HepG2 (cell line): ENCODE measurements around the gene C1orf21. TPM values are rescaled to one million over a fixed set of nuclear protein-coding genes. Genes with fewer than 3 reads are reported as not detected.

Experiments
- ATAC-seq: fragments of 200-7000 bp; cut with Tn5 transposase; 3 replicates; pipeline ENCODE4 v1.9.1; 2020; ENCODE audit warnings: mild to moderate bottlenecking, moderate library complexity
- BruUV-seq: library from RNA; stranded (reverse); fragments of 400-500 nt; replicated peaks from 2 replicates; lab custom pipeline; 2021; lab: Mats Ljungman, UMichigan
- CTCF ChIA-PET: fragments of 300-600 bp; formaldehyde crosslinking; extraction: SDS; loops from one replicate; lab custom pipeline; 2021; ENCODE audit warnings: low total read pairs, inconsistent platforms, low intra/inter-chr PET ratio; lab: Yijun Ruan, JAX
- POLR2A ChIA-PET: fragments of 350-600 bp; sonication (Branson Sonifier 250); formaldehyde crosslinking; loops from one replicate; lab custom pipeline; 2020; ENCODE audit warnings: antibody characterized with exemption, inconsistent platforms; lab: Yijun Ruan, JAX
- DNase-seq: peaks from one replicate; pipeline ENCODE4 v3.0.0-alpha.2; 2015; ENCODE audit warnings: low spot score
- FAIRE-seq: peaks from 3 replicates; lab custom pipeline; 2011; peaks lifted over from hg19 to GRCh38; lab: Jason Lieb, UNC
- H2AFZ ChIP-seq: one replicate; pipeline ENCODE4 v1.6.1; 2011; ENCODE audit warnings: low read length, inconsistent platforms
- H3K27ac ChIP-seq: fragments of 300-600 bp; 3 replicates; pipeline ENCODE4 v1.8.0; 2011; ENCODE audit warnings: mixed run types, mild to moderate bottlenecking, mixed read lengths, low read length, inconsistent platforms; ENCODE audit not compliant: insufficient read depth; ENCODE audit errors: extremely low read length
- H3K27me3 ChIP-seq, 2 experiments: fragments of 200-600 bp in 1 of 2; 2 replicates in 1 of 2; 3 replicates in 1 of 2; pipeline versions ENCODE4 v1.6.0 to v1.8.0; 2011; ENCODE audit warnings: low read length in 2 of 2, mild to moderate bottlenecking in 2 of 2, moderate library complexity in 2 of 2, inconsistent platforms in 1 of 2; ENCODE audit not compliant: insufficient read depth in 2 of 2, control insufficient read depth in 1 of 2
- H3K36me3 ChIP-seq, 2 experiments: fragments of 200-600 bp in 1 of 2; replicated peaks in 1 of 2; 2 replicates in 1 of 2; 3 replicates in 1 of 2; pipeline versions ENCODE4 v1.5.1 to v1.8.0; 2011; ENCODE audit warnings: low read length in 2 of 2, inconsistent platforms in 1 of 2; ENCODE audit not compliant: insufficient read depth in 2 of 2, control insufficient read depth in 1 of 2
- H3K4me1 ChIP-seq: 2 replicates; pipeline ENCODE4 v1.5.1; 2012; ENCODE audit warnings: low read length, inconsistent platforms; ENCODE audit not compliant: insufficient read depth
- H3K4me2 ChIP-seq: 2 replicates; pipeline ENCODE4 v1.6.0; 2011; ENCODE audit warnings: low read depth, low read length, inconsistent platforms
- H3K4me3 ChIP-seq, 3 experiments: fragments of 200-600 bp in 1 of 3; sonication (generic), shearing (Covaris generic) in 1 of 3; replicated peaks in 1 of 3; 2 replicates each; pipeline ENCODE4 v1.5.1; 2011 to 2016; ENCODE audit warnings: low read length in 3 of 3, inconsistent platforms in 2 of 3, low read depth in 2 of 3, mild to moderate bottlenecking in 2 of 3, control low read depth in 1 of 3, mixed read lengths in 1 of 3; ENCODE audit not compliant: insufficient read depth in 1 of 3
- H3K79me2 ChIP-seq: one replicate; pipeline ENCODE4 v1.6.1; 2011; ENCODE audit warnings: low read length, inconsistent platforms; ENCODE audit not compliant: insufficient read depth
- H3K9ac ChIP-seq: 2 replicates; pipeline ENCODE4 v1.6.0; 2011; ENCODE audit warnings: mild to moderate bottlenecking, low read depth, low read length, inconsistent platforms; ENCODE audit not compliant: insufficient read depth
- H3K9me3 ChIP-seq: 2 replicates; pipeline ENCODE4 v1.5.1; 2012; ENCODE audit warnings: mild to moderate bottlenecking, low read length
- H4K20me1 ChIP-seq: 2 replicates; pipeline ENCODE4 v1.6.0; 2011; ENCODE audit warnings: inconsistent platforms, mild to moderate bottlenecking, low read length, moderate library complexity; ENCODE audit not compliant: insufficient read depth
- FOSL2 ChIP-seq: sonication (generic); formaldehyde crosslinking; IDR thresholded peaks from 2 replicates; pipeline ENCODE4 v1.4.0; 2020; ENCODE audit warnings: missing genetic modification reagents
- SRSF9 ChIP-seq: fragments of 200-400 bp; formaldehyde crosslinking; IDR thresholded peaks from 2 replicates; pipeline ENCODE4 v1.6.1; 2018; ENCODE audit warnings: borderline replicate concordance, mild to moderate bottlenecking, low read depth, low read length; ENCODE audit not compliant: insufficient read depth, poor library complexity, severe bottlenecking
- ZKSCAN1 ChIP-seq: fragments of 150-350 bp; IDR thresholded peaks from 2 replicates; pipeline ENCODE4 v1.6.1; 2014; ENCODE audit warnings: low read length
- ZNF746 ChIP-seq: sonication (generic); formaldehyde crosslinking; IDR thresholded peaks from 2 replicates; pipeline ENCODE4 v1.8.0; 2022; ENCODE audit warnings: mild to moderate bottlenecking, missing genetic modification reagents
- ZNF761 ChIP-seq: sonication (generic); formaldehyde crosslinking; conservative IDR thresholded peaks from 2 replicates; pipeline ENCODE4 v1.4.0; 2020; ENCODE audit warnings: mild to moderate bottlenecking, missing genetic modification reagents
- ZSCAN20 ChIP-seq: sonication (generic); formaldehyde crosslinking; IDR thresholded peaks from 2 replicates; pipeline ENCODE4 v1.4.0; 2020; ENCODE audit warnings: missing genetic modification reagents, mild to moderate bottlenecking, borderline replicate concordance
- WGBS: methylation state at CpG from one replicate; pipeline ENCODE4 v1.1.6; 2017; ENCODE audit warnings: low lambda C conversion rate; 5-methylcytosine and 5-hydroxymethylcytosine counted together
- in situ Hi-C: cut with HindIII; loops from 2 replicates; pipeline ENCODE4 v1.10.0; 2017; ENCODE audit warnings: low pct_unique_long_range_greater_than_20kb; ENCODE audit not compliant: extremely low pct_ligation_motif_present
- intact Hi-C: fragments of 100-400 bp; cut with micrococcal nuclease; formaldehyde crosslinking; loops from one replicate; pipeline ENCODE4 v1.10.0; 2022; ENCODE audit not compliant: unreplicated experiment
- polyA plus RNA-seq, 8 experiments: library from polyadenylated mRNA; depleted of rRNA in 3 of 8; stranded (reverse) in 7 of 8; unstranded in 1 of 8; fragments of >200 nt; fragmentation: Illumina TruSeq in 4 of 8; extraction: Trizol in 4 of 8; gene quantifications; 2 replicates each; pipeline versions ENCODE4 v1.2.1 to v1.2.3, GENCODE V29; 2011 to 2016; ENCODE audit warnings: low read depth in 4 of 8, missing spikeins in 1 of 8, mixed read lengths in 1 of 8; ENCODE audit not compliant: insufficient read depth in 1 of 8
- total RNA-seq, 5 experiments: library from RNA; depleted of rRNA; stranded (reverse); fragments of >200 nt; fragmentation: Illumina TruSeq; extraction: Trizol; gene quantifications; 2 replicates each; pipeline ENCODE4 v1.2.3, GENCODE V29; 2016; ENCODE audit warnings: low read depth in 1 of 5
- TF ChIP-seq, protein P1 (sequence below): sonication (generic); formaldehyde crosslinking; IDR thresholded peaks from 2 replicates; pipeline ENCODE4 v1.4.0; 2020; ENCODE audit warnings: mild to moderate bottlenecking, missing genetic modification reagents
- TF ChIP-seq, protein P2 (sequence below): sonication (generic); formaldehyde crosslinking; IDR thresholded peaks from 2 replicates; pipeline ENCODE4 v1.4.0; 2020; ENCODE audit warnings: missing genetic modification reagents, borderline replicate concordance
- TF ChIP-seq, protein P3 (sequence below): sonication (generic); formaldehyde crosslinking; IDR thresholded peaks from 2 replicates; pipeline ENCODE4 v1.5.0; 2020; ENCODE audit warnings: mild to moderate bottlenecking, missing genetic modification reagents, borderline replicate concordance
- TF ChIP-seq, protein P4 (sequence below): fragments of 450-650 bp; IDR thresholded peaks from 2 replicates; pipeline ENCODE4 v1.6.1; 2016

C1orf21 gene
- total and polyA plus RNA-seq, 2 of the 13 experiments (the other 11 are each of a cell fraction or from before 2014, with no cell fraction given): not detected

DNA sequence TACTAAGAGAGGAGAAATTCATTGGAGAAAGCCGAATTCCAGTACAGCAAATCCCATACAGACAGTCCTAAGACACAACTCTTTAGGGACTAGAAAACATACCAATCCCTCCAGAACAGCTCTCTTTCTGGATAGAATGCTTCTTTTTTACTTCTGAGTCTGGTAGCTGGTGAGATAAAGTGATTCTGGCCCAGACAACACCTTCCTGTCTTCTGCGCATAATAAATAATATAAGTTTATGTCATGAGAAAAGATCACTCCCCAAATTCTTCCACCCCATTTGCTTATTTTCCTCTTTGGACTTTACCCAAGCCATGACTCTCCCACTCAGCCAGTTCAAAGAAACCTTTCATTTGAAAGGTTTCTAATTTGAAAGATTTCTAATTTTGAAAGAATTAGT is 269.4 kb downstream of the C1orf21 start (continued):
- TF ChIP-seq, protein P1, sequence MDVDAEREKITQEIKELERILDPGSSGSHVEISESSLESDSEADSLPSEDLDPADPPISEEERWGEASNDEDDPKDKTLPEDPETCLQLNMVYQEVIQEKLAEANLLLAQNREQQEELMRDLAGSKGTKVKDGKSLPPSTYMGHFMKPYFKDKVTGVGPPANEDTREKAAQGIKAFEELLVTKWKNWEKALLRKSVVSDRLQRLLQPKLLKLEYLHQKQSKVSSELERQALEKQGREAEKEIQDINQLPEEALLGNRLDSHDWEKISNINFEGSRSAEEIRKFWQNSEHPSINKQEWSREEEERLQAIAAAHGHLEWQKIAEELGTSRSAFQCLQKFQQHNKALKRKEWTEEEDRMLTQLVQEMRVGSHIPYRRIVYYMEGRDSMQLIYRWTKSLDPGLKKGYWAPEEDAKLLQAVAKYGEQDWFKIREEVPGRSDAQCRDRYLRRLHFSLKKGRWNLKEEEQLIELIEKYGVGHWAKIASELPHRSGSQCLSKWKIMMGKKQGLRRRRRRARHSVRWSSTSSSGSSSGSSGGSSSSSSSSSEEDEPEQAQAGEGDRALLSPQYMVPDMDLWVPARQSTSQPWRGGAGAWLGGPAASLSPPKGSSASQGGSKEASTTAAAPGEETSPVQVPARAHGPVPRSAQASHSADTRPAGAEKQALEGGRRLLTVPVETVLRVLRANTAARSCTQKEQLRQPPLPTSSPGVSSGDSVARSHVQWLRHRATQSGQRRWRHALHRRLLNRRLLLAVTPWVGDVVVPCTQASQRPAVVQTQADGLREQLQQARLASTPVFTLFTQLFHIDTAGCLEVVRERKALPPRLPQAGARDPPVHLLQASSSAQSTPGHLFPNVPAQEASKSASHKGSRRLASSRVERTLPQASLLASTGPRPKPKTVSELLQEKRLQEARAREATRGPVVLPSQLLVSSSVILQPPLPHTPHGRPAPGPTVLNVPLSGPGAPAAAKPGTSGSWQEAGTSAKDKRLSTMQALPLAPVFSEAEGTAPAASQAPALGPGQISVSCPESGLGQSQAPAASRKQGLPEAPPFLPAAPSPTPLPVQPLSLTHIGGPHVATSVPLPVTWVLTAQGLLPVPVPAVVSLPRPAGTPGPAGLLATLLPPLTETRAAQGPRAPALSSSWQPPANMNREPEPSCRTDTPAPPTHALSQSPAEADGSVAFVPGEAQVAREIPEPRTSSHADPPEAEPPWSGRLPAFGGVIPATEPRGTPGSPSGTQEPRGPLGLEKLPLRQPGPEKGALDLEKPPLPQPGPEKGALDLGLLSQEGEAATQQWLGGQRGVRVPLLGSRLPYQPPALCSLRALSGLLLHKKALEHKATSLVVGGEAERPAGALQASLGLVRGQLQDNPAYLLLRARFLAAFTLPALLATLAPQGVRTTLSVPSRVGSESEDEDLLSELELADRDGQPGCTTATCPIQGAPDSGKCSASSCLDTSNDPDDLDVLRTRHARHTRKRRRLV: no peak
- no peak for TF ChIP-seq FOSL2
- TF ChIP-seq, protein P2, sequence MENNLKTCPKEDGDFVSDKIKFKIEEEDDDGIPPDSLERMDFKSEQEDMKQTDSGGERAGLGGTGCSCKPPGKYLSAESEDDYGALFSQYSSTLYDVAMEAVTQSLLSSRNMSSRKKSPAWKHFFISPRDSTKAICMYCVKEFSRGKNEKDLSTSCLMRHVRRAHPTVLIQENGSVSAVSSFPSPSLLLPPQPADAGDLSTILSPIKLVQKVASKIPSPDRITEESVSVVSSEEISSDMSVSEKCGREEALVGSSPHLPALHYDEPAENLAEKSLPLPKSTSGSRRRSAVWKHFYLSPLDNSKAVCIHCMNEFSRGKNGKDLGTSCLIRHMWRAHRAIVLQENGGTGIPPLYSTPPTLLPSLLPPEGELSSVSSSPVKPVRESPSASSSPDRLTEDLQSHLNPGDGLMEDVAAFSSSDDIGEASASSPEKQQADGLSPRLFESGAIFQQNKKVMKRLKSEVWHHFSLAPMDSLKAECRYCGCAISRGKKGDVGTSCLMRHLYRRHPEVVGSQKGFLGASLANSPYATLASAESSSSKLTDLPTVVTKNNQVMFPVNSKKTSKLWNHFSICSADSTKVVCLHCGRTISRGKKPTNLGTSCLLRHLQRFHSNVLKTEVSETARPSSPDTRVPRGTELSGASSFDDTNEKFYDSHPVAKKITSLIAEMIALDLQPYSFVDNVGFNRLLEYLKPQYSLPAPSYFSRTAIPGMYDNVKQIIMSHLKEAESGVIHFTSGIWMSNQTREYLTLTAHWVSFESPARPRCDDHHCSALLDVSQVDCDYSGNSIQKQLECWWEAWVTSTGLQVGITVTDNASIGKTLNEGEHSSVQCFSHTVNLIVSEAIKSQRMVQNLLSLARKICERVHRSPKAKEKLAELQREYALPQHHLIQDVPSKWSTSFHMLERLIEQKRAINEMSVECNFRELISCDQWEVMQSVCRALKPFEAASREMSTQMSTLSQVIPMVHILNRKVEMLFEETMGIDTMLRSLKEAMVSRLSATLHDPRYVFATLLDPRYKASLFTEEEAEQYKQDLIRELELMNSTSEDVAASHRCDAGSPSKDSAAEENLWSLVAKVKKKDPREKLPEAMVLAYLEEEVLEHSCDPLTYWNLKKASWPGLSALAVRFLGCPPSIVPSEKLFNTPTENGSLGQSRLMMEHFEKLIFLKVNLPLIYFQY: no peak

DNA sequence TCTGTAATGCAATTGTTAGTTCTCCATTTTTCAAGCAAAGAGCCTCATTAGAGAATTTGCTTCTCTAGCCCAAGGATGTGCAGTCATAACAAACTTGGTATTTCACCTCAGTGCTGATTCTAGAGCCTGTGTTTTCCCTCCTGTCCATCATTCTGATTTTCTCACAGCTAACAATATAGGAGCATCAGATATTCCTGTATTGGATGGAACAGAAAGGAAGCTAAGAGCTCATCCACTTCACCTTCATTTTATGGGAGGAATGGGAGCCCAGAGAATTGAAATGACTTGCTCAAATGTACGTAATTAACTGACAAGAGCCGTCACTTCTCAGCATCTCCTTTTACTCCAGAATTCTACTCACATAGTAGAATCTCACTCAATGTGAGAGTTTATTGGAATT is 271.2 kb downstream of the C1orf21 start:
- H3K79me2 ChIP-seq: no peaks in the 10 kb centered on the region
- POLR2A ChIA-PET: no interaction called here
- no peaks in the 10 kb centered on the region for H3K9me3 ChIP-seq
- H3K9ac ChIP-seq: no peak overlapping the region
- H4K20me1 ChIP-seq: no peaks in the 10 kb centered on the region
- FAIRE-seq (no peak), DNase-seq (no peak), ATAC-seq (no peak)
- no peak overlapping the region for H3K4me2 ChIP-seq
- in situ Hi-C loops (loop anchor here (25.0 kb wide), 1 partner anchor 571 kb away; no protein-coding TSS in a partner anchor), intact Hi-C loops (no loop called here)
- 3% methylated on average over 2 of the region's 2 CpGs for WGBS
- H3K4me1 ChIP-seq: no peaks in the 10 kb centered on the region
- no peaks in the 10 kb centered on the region; a peak in 1 of 5 replicates for H3K27me3 ChIP-seq
- H3K4me3 ChIP-seq: no peak overlapping the region
- CTCF ChIA-PET: no interaction called here
- no TSS peak for BruUV-seq
- no peak overlapping the region for H2AFZ ChIP-seq
- no peak overlapping the region for H3K27ac ChIP-seq
- H3K36me3 ChIP-seq: no peaks in the 10 kb centered on the region
- no peak for TF ChIP-seq ZNF746 (CRISPR knock-in tag)
- TF ChIP-seq ZSCAN20 (CRISPR knock-in tag): no peak
- TF ChIP-seq ZNF761: no peak
- TF ChIP-seq ZKSCAN1: no peak
- TF ChIP-seq, protein P3, sequence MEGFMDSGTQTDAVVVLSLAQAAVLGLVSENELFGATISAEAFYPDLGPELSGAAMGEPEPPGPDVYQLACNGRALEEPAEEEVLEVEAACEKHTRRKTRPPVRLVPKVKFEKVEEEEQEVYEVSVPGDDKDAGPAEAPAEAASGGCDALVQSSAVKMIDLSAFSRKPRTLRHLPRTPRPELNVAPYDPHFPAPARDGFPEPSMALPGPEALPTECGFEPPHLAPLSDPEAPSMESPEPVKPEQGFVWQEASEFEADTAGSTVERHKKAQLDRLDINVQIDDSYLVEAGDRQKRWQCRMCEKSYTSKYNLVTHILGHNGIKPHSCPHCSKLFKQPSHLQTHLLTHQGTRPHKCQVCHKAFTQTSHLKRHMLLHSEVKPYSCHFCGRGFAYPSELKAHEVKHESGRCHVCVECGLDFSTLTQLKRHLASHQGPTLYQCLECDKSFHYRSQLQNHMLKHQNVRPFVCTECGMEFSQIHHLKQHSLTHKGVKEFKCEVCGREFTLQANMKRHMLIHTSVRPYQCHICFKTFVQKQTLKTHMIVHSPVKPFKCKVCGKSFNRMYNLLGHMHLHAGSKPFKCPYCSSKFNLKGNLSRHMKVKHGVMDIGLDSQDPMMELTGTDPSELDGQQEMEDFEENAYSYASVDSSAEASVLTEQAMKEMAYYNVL (CRISPR knock-in tag): no peak
- TF ChIP-seq, protein P4, sequence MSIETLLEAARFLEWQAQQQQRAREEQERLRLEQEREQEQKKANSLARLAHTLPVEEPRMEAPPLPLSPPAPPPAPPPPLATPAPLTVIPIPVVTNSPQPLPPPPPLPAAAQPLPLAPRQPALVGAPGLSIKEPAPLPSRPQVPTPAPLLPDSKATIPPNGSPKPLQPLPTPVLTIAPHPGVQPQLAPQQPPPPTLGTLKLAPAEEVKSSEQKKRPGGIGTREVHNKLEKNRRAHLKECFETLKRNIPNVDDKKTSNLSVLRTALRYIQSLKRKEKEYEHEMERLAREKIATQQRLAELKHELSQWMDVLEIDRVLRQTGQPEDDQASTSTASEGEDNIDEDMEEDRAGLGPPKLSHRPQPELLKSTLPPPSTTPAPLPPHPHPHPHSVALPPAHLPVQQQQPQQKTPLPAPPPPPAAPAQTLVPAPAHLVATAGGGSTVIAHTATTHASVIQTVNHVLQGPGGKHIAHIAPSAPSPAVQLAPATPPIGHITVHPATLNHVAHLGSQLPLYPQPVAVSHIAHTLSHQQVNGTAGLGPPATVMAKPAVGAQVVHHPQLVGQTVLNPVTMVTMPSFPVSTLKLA: no peak
- no peak for TF ChIP-seq SRSF9
